ENCODE data around the gene BTBD18.

DNA sequence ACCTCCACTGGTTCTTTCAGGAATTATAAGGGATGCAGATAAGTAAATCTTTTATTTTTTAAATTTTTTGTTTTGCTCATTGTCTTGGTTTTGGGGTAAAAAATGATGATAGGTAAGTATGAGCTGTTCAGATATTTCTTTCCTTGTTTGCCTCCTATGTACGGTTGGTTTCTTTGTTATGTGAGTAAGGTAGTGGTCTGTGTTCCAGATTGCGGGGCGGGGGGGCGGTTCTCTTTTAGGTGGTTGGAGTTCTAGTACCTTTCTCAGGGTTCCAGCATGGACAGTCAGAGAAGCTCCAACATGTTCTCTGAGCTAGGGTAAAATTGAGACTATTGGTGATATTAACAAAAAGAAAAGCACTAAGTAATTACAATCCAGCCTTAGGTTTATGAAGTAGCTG is 12.4 kb upstream of the BTBD18 start:
- TF ChIP-seq POLR2A (IDR thresholded peaks at IDR 0.05), result no peak
- TF ChIP-seq, protein P1, sequence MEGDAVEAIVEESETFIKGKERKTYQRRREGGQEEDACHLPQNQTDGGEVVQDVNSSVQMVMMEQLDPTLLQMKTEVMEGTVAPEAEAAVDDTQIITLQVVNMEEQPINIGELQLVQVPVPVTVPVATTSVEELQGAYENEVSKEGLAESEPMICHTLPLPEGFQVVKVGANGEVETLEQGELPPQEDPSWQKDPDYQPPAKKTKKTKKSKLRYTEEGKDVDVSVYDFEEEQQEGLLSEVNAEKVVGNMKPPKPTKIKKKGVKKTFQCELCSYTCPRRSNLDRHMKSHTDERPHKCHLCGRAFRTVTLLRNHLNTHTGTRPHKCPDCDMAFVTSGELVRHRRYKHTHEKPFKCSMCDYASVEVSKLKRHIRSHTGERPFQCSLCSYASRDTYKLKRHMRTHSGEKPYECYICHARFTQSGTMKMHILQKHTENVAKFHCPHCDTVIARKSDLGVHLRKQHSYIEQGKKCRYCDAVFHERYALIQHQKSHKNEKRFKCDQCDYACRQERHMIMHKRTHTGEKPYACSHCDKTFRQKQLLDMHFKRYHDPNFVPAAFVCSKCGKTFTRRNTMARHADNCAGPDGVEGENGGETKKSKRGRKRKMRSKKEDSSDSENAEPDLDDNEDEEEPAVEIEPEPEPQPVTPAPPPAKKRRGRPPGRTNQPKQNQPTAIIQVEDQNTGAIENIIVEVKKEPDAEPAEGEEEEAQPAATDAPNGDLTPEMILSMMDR (IDR thresholded peaks at IDR 0.05), result no peak
- TF ChIP-seq POLR2AphosphoS5 (IDR thresholded peaks at IDR 0.05), result no peak
